ENCODE results near the gene STAT5B. TPM values are rescaled to one million over a fixed set of nuclear protein-coding genes. Genes with fewer than 3 reads are reported as not detected.
A peak's percentile ranks its signal among the peaks of the same experiment; 100 is the strongest.

Gene STAT5B
- total and polyA plus RNA-seq, 2 of the 13 experiments (the other 11 are each of a cell fraction or from before 2014, with no cell fraction given): 21.0 to 42.8 TPM

GRCh38 chr17:42180411-42180921 lies 95.7 kb downstream of the STAT5B start (continued):
- TF ChIP-seq ZNF639 (CRISPR knock-in tag; conservative IDR thresholded peaks at IDR 0.05) (no peak), HCFC1 (IDR thresholded peaks at IDR 0.05; ENCODE audit: low read depth, low read length) (no peak), RXRA (CRISPR knock-in tag; IDR thresholded peaks at IDR 0.05) (no peak), MAF1 (CRISPR knock-in tag; IDR thresholded peaks at IDR 0.05; ENCODE audit: borderline replicate concordance) (peak; percentile 13; the same call in 1 of the 2 replicates), TBL1XR1 (IDR thresholded peaks at IDR 0.05; ENCODE audit: borderline replicate concordance, low read length, partially characterized antibody) (no peak), ZBTB46 (CRISPR knock-in tag; IDR thresholded peaks at IDR 0.05; ENCODE audit: borderline replicate concordance) (no peak), ZNF20 (CRISPR knock-in tag; IDR thresholded peaks at IDR 0.05) (no peak), GTF3A (CRISPR knock-in tag; conservative IDR thresholded peaks at IDR 0.05) (no peak), ARID2 (CRISPR knock-in tag; IDR thresholded peaks at IDR 0.05; ENCODE audit: borderline replicate concordance) (no peak), ZNF569 (CRISPR knock-in tag; IDR thresholded peaks at IDR 0.05; ENCODE audit: borderline replicate concordance) (no peak), BORCS8-MEF2B (CRISPR knock-in tag; IDR thresholded peaks at IDR 0.05) (no peak), AKNA (CRISPR knock-in tag; IDR thresholded peaks at IDR 0.05; ENCODE audit: borderline replicate concordance) (no peak), ELF4 (CRISPR knock-in tag; IDR thresholded peaks at IDR 0.05; ENCODE audit: borderline replicate concordance) (0 out of 2 replicates have a peak, but pooled peaks have one; percentile 16), SOX5 (CRISPR knock-in tag; IDR thresholded peaks at IDR 0.05; ENCODE audit: borderline replicate concordance) (no peak), WIZ (CRISPR knock-in tag; IDR thresholded peaks at IDR 0.05) (no peak), GMEB2 (CRISPR knock-in tag; IDR thresholded peaks at IDR 0.05; ENCODE audit: low read depth) (no peak), ZNF570 (CRISPR knock-in tag; IDR thresholded peaks at IDR 0.05; ENCODE audit: borderline replicate concordance) (no peak), MYC (CRISPR knock-in tag; IDR thresholded peaks at IDR 0.05; ENCODE audit: borderline replicate concordance) (no peak), TFDP2 (CRISPR knock-in tag; IDR thresholded peaks at IDR 0.05) (no peak), NKX3-1 (CRISPR knock-in tag; IDR thresholded peaks at IDR 0.05) (no peak)
